Cardiac muscle cell (in vitro differentiated cells and primary cell): ENCODE measurements around the gene PPP1R15B. TPM values are rescaled to one million over a fixed set of nuclear protein-coding genes. Genes with fewer than 3 reads are reported as not detected.
A peak's percentile ranks its signal among the peaks of the same experiment; 100 is the strongest.

Experiments
- DNase-seq, 2 donors: peaks; one replicate each; pipeline versions ENCODE4 v3.0.0 to v3.0.0-alpha.2; 2010 to 2017; ENCODE audit warnings: low read depth in 1 of 2, low spot score in 1 of 2
- H3K27ac ChIP-seq: fragments of 200-600 bp; sonication (generic); 2 replicates; pipeline ENCODE4 v1.5.1; 2016
- H3K27me3 ChIP-seq: fragments of 200-600 bp; sonication (generic); 2 replicates; pipeline ENCODE4 v1.6.0; 2016; ENCODE audit warnings: control low read depth
- H3K36me3 ChIP-seq: fragments of 200-600 bp; sonication (generic); 2 replicates; pipeline ENCODE4 v1.5.1; 2016; ENCODE audit warnings: control low read depth
- H3K4me1 ChIP-seq: fragments of 200-600 bp; sonication (generic); 2 replicates; pipeline ENCODE4 v1.8.1; 2017; ENCODE audit warnings: low read depth, mild to moderate bottlenecking, mixed run types
- H3K4me3 ChIP-seq: fragments of 200-600 bp; sonication (generic); 2 replicates; pipeline ENCODE4 v1.5.1; 2016; ENCODE audit warnings: mild to moderate bottlenecking
- H3K9me3 ChIP-seq: fragments of 200-600 bp; sonication (generic); 2 replicates; pipeline ENCODE4 v1.5.1; 2017; ENCODE audit warnings: low read depth, mild to moderate bottlenecking, control low read depth
- polyA plus RNA-seq: library from polyadenylated mRNA; unstranded; fragments of >200 nt; fragmentation: Nextera tagmentation; extraction: Ambion mirVana; gene quantifications from 2 replicates; pipeline ENCODE4 v1.2.1, GENCODE V29; 2016
- total RNA-seq: library from RNA; depleted of rRNA; stranded (reverse); fragments of >200 nt; gene quantifications from 2 replicates; pipeline ENCODE4 v1.2.3, GENCODE V29; 2016
- TF ChIP-seq, protein P1 (sequence below): IDR thresholded peaks from 2 replicates; pipeline ENCODE4 v1.5.1; 2012; ENCODE audit warnings: low read depth, mild to moderate bottlenecking, low read length

PPP1R15B gene
- total and polyA plus RNA-seq, 2 experiments from 2014 or later = 19.8 to 24.9 TPM

- Histone ChIP-seq H3K9me3 (no peaks in the 10 kb centered on the region), H3K27me3 (no peaks in the 10 kb centered on the region), H3K27ac (no peak overlapping the region), H3K4me1 (peaks cover 17% of the 10 kb centered on the region), H3K36me3 (peaks cover 3% of the 10 kb centered on the region), H3K4me3 (no peak overlapping the region)
- no peak for DNase-seq
- TF ChIP-seq, protein P1, sequence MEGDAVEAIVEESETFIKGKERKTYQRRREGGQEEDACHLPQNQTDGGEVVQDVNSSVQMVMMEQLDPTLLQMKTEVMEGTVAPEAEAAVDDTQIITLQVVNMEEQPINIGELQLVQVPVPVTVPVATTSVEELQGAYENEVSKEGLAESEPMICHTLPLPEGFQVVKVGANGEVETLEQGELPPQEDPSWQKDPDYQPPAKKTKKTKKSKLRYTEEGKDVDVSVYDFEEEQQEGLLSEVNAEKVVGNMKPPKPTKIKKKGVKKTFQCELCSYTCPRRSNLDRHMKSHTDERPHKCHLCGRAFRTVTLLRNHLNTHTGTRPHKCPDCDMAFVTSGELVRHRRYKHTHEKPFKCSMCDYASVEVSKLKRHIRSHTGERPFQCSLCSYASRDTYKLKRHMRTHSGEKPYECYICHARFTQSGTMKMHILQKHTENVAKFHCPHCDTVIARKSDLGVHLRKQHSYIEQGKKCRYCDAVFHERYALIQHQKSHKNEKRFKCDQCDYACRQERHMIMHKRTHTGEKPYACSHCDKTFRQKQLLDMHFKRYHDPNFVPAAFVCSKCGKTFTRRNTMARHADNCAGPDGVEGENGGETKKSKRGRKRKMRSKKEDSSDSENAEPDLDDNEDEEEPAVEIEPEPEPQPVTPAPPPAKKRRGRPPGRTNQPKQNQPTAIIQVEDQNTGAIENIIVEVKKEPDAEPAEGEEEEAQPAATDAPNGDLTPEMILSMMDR = no peak
These were observed 9.8 kb upstream of the PPP1R15B start for GRCh38 chr1:204421441-204421840.

- no peak overlapping the region for H3K4me3 ChIP-seq
- H3K27me3 ChIP-seq = no peaks in the 10 kb centered on the region
- peak overlapping the region; percentile 83 for H3K27ac ChIP-seq
- TF ChIP-seq, protein P1 = no peak
- H3K36me3 ChIP-seq = peaks cover 3% of the 10 kb centered on the region
- no peak for DNase-seq
- peaks cover 17% of the 10 kb centered on the region for H3K4me1 ChIP-seq
- H3K9me3 ChIP-seq = no peaks in the 10 kb centered on the region
These were observed 8.7 kb upstream of the PPP1R15B start for GRCh38 chr1:204420039-204421004.

DNA sequence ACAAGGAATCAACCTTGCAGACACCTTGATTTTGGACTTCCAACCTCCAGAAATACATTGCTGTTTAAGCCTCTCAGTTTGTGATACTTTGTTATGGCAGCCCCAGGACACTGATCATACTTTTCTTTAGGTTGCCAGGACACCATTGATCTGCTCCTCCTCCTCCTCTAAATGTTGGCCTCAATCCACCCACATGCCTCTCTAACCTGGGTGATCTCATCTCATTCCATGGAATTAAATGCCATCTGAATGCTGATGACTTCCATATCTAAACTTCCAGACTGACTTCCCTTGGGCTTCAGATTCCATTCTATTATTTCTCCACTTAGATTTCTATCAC lies 7.4 kb upstream of the PPP1R15B start:
- no peak for DNase-seq
- Histone ChIP-seq H3K36me3 (no peaks in the 10 kb centered on the region), H3K4me3 (no peak overlapping the region), H3K4me1 (peaks cover 17% of the 10 kb centered on the region), H3K9me3 (no peaks in the 10 kb centered on the region), H3K27me3 (no peaks in the 10 kb centered on the region), H3K27ac (no peak overlapping the region)
- TF ChIP-seq, protein P1 = no peak

DNA sequence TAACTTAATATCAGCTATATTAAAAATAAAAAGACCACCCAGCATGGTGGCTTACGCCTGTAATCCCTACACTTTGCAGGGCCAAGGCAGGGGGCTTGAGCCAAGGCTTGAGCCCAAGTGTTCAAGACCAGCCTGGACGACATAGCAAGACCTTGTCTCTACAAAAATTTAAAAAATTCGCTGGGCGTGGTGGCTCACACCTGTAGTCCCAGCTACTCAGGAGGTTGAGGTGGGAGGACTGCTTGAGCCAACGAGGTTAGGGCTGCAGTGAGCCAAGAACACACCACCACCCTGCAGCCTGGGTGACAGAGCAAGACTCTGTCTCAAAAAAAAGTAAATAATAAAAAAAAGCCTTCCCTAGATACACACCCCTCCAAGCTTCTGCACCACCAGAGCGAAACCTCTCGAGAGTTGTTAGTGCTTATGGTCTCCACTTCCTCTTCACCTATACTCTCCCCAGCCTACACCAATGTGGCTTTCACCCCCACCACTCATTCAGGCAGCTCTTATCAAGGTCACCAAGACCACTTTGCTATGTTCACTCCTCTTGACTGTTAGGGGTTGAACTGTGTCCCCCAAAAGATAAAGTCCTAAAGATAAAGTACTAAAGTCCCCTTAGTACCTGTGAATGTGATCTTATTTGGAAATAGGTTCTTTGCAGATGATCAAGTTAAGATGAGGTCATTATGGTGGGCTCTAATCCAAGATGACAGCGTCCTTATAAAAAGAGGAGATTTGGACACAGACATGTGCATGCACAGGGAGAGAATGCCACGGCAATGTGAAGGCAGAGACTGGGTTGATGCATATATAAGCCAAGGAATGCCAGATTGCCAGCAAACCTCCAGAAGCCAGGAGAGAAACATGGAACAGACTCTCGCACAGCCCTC lies 6.8 kb upstream of the PPP1R15B start:
- no peak overlapping the region for H3K27ac ChIP-seq
- H3K36me3 ChIP-seq = no peaks in the 10 kb centered on the region
- H3K9me3 ChIP-seq = no peaks in the 10 kb centered on the region
- no peaks in the 10 kb centered on the region for H3K27me3 ChIP-seq
- TF ChIP-seq, protein P1 = no peak
- H3K4me1 ChIP-seq = peaks cover 17% of the 10 kb centered on the region
- no peak for DNase-seq
- no peak overlapping the region for H3K4me3 ChIP-seq

DNA sequence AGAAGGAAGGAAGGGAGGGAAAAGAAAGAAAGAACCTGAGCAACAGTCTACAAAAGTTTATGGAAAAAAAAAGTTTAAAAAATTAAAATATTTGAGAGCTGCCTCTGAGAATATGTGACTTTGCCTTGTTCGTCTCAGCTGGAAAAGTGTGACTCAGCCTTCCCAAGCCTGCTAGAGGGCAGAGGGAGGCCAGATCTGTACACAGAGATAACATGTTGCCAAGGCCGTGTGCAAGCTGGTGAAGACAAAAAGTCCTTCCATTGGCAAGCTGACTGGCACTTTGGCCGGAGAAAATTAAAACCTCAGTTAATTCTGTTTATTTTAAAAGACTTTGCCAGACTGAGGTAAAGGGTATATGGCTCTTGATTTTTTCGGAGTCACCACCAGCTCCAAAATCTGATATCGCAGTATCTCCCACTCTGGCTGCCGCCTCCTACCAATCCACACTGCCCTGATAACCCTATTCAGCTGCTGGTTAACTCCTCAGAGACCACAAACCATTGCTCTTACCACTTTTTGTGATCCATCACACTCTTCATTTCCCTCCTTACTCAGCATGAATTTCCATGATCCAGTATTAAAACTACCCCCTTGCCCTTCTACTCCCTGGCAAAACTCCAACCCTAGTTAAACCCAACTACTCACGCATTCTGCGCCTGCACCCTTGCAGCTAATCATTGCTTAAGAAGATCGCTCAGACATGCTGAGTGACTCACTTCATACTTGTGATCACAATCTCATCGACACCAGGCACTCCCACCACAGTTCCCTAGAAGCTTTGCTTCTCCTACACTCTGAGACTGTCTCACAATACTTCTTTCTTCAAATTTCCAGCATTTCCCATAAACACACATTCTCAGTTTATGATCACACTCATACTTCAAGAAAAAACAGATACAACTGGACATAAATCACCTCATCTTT lies 5.7 kb upstream of the PPP1R15B start:
- Histone ChIP-seq H3K9me3 (no peaks in the 10 kb centered on the region), H3K27me3 (no peaks in the 10 kb centered on the region), H3K4me1 (peaks cover 18% of the 10 kb centered on the region), H3K36me3 (no peaks in the 10 kb centered on the region), H3K27ac (peak overlapping the region; percentile 42), H3K4me3 (no peak overlapping the region)
- peak in 1 of 2 donors; percentile 92 for DNase-seq
- TF ChIP-seq, protein P1 = no peak
